BE2C (cell line): ENCODE data around the gene EPB41L4A.
"Not testable (repeated sequence)": the region's sequence is repeated elsewhere in the genome, so short reads cannot be mapped to it uniquely, and the experiment has no call there.

Source experiments
- DNase-seq: peaks from one replicate; pipeline ENCODE4 v3.0.0-alpha.2; 2020
- H3K27me3 ChIP-seq: fragments of 250-450 bp; sonication (Bioruptor Pico); 2 replicates; pipeline ENCODE4 v1.5.1; 2020; ENCODE audit warnings: mild to moderate bottlenecking
- H3K36me3 ChIP-seq: fragments of 250-450 bp; sonication (Bioruptor Pico); 2 replicates; pipeline ENCODE4 v1.5.1; 2020; ENCODE audit warnings: mild to moderate bottlenecking
- H3K4me1 ChIP-seq: fragments of 250-450 bp; sonication (Bioruptor Pico); 2 replicates; pipeline ENCODE4 v1.5.1; 2020
- H3K4me3 ChIP-seq: 2 replicates; pipeline ENCODE4 v1.5.1; 2011; ENCODE audit warnings: low read depth, low read length
- H3K9me3 ChIP-seq: fragments of 250-450 bp; sonication (Bioruptor Pico); 2 replicates; pipeline ENCODE4 v1.5.1; 2020
- CTCF ChIP-seq: IDR thresholded peaks from 2 replicates; pipeline ENCODE4 v1.5.1; 2012; ENCODE audit warnings: mild to moderate bottlenecking, low read depth, low read length

EPB41L4A gene

GRCh38 chr5:112232667-112233066 lies 186.4 kb downstream of the EPB41L4A start:
- Histone ChIP-seq H3K27me3 (peaks cover 15% of the 10 kb centered on the region), H3K36me3 (no peaks in the 10 kb centered on the region), H3K9me3 (no peaks in the 10 kb centered on the region), H3K4me1 (no peaks in the 10 kb centered on the region), H3K4me3 (no peak overlapping the region)
- no peak for DNase-seq
- no peak for TF ChIP-seq CTCF

GRCh38 chr5:112230606-112231005 lies 188.5 kb downstream of the EPB41L4A start:
- no peak overlapping the region for H3K4me3 ChIP-seq
- TF ChIP-seq CTCF, result no peak
- DNase-seq, result no peak
- no peaks in the 10 kb centered on the region for H3K4me1 ChIP-seq
- H3K9me3 ChIP-seq, result no peaks in the 10 kb centered on the region
- H3K36me3 ChIP-seq, result no peaks in the 10 kb centered on the region
- peaks cover 11% of the 10 kb centered on the region for H3K27me3 ChIP-seq

- no peaks in the 10 kb centered on the region for H3K9me3 ChIP-seq
- H3K4me3 ChIP-seq, result no peak overlapping the region
- DNase-seq, result no peak
- H3K27me3 ChIP-seq, result peaks cover 5% of the 10 kb centered on the region; the same call in 1 of the 2 replicates
- no peak for TF ChIP-seq CTCF
- H3K36me3 ChIP-seq, result no peaks in the 10 kb centered on the region
- H3K4me1 ChIP-seq, result no peaks in the 10 kb centered on the region
Observed at GRCh38 chr5:112228667-112229066, 190.4 kb downstream of the EPB41L4A start.

GRCh38 chr5:112227911-112228631 lies 191.0 kb downstream of the EPB41L4A start:
- Histone ChIP-seq H3K4me1 (no peaks in the 10 kb centered on the region), H3K9me3 (no peaks in the 10 kb centered on the region), H3K36me3 (no peaks in the 10 kb centered on the region), H3K27me3 (peaks cover 5% of the 10 kb centered on the region; the same call in 1 of the 2 replicates), H3K4me3 (no peak overlapping the region)
- no peak for TF ChIP-seq CTCF
- DNase-seq, result no peak

GRCh38 chr5:112226215-112226614 lies 192.9 kb downstream of the EPB41L4A start:
- H3K27me3 ChIP-seq, result peaks cover 7% of the 10 kb centered on the region; the same call in 1 of the 2 replicates
- H3K9me3 ChIP-seq, result no peaks in the 10 kb centered on the region
- no peaks in the 10 kb centered on the region for H3K4me1 ChIP-seq
- no peak overlapping the region for H3K4me3 ChIP-seq
- TF ChIP-seq CTCF, result no peak
- no peak for DNase-seq
- no peaks in the 10 kb centered on the region for H3K36me3 ChIP-seq

- H3K36me3 ChIP-seq, H3K4me1 ChIP-seq, H3K4me3 ChIP-seq, H3K9me3 ChIP-seq, DNase-seq: not testable (repeated sequence)
- peaks cover 14% of the 10 kb centered on the region for H3K27me3 ChIP-seq
Observed at GRCh38 chr5:112222997-112223396, 196.1 kb downstream of the EPB41L4A start.
